Measurements from ENCODE around the gene ZBTB20.
A peak's percentile ranks its signal among the peaks of the same experiment; 100 is the strongest.

ZBTB20 gene

GRCh38 chr3:114896978-114897377 lies 250.1 kb downstream of the ZBTB20 start:
- H3K27me3 ChIP-seq = no peaks in the 10 kb centered on the region
- no peak for DNase-seq
- H3K4me3 ChIP-seq (ENCODE audit: low read depth, low read length) = no peak overlapping the region
- H3K4me1 ChIP-seq = peaks cover 22% of the 10 kb centered on the region
- TF ChIP-seq CTCF (IDR thresholded peaks at IDR 0.05; ENCODE audit: low read depth, low read length) = no peak
- no peaks in the 10 kb centered on the region for H3K9me3 ChIP-seq
- no peaks in the 10 kb centered on the region for H3K36me3 ChIP-seq

GRCh38 chr3:114893361-114893760 lies 253.7 kb downstream of the ZBTB20 start:
- peaks cover 22% of the 10 kb centered on the region for H3K4me1 ChIP-seq
- no peaks in the 10 kb centered on the region for H3K27me3 ChIP-seq
- no peaks in the 10 kb centered on the region for H3K36me3 ChIP-seq
- no peaks in the 10 kb centered on the region for H3K9me3 ChIP-seq
- DNase-seq = no peak
- H3K4me3 ChIP-seq (ENCODE audit: low read depth, low read length) = no peak overlapping the region
- TF ChIP-seq CTCF (IDR thresholded peaks at IDR 0.05; ENCODE audit: low read depth, low read length) = no peak

GRCh38 chr3:114892880-114893279 lies 254.2 kb downstream of the ZBTB20 start:
- Histone ChIP-seq H3K9me3 (no peaks in the 10 kb centered on the region), H3K4me3 (ENCODE audit: low read depth, low read length) (no peak overlapping the region), H3K4me1 (peaks cover 22% of the 10 kb centered on the region), H3K27me3 (no peaks in the 10 kb centered on the region), H3K36me3 (no peaks in the 10 kb centered on the region)
- TF ChIP-seq CTCF (IDR thresholded peaks at IDR 0.05; ENCODE audit: low read depth, low read length) = no peak
- no peak for DNase-seq

GRCh38 chr3:114892131-114892879 lies 254.8 kb downstream of the ZBTB20 start:
- Histone ChIP-seq H3K4me1 (peaks cover 22% of the 10 kb centered on the region), H3K27me3 (no peaks in the 10 kb centered on the region), H3K9me3 (no peaks in the 10 kb centered on the region), H3K36me3 (no peaks in the 10 kb centered on the region), H3K4me3 (ENCODE audit: low read depth, low read length) (no peak overlapping the region)
- DNase-seq = peak; percentile 40
- TF ChIP-seq CTCF (IDR thresholded peaks at IDR 0.05; ENCODE audit: low read depth, low read length) = no peak

- Histone ChIP-seq H3K4me1 (peaks cover 6% of the 10 kb centered on the region), H3K4me3 (ENCODE audit: low read depth, low read length) (no peak overlapping the region), H3K9me3 (no peaks in the 10 kb centered on the region), H3K36me3 (no peaks in the 10 kb centered on the region), H3K27me3 (no peaks in the 10 kb centered on the region)
- DNase-seq = no peak
- no peak for TF ChIP-seq CTCF (IDR thresholded peaks at IDR 0.05; ENCODE audit: low read depth, low read length)
These were observed 259.3 kb downstream of the ZBTB20 start for GRCh38 chr3:114887806-114888205.

GRCh38 chr3:114886905-114887304 lies 260.2 kb downstream of the ZBTB20 start:
- no peak for TF ChIP-seq CTCF (IDR thresholded peaks at IDR 0.05; ENCODE audit: low read depth, low read length)
- Histone ChIP-seq H3K36me3 (no peaks in the 10 kb centered on the region), H3K27me3 (no peaks in the 10 kb centered on the region), H3K4me1 (no peaks in the 10 kb centered on the region), H3K4me3 (ENCODE audit: low read depth, low read length) (no peak overlapping the region), H3K9me3 (no peaks in the 10 kb centered on the region)
- no peak for DNase-seq
